ENCODE results near the gene ZNF90.
"Not testable (repeated sequence)": the region's sequence is repeated elsewhere in the genome, so short reads cannot be mapped to it uniquely, and the experiment has no call there.

ZNF90 gene

DNA sequence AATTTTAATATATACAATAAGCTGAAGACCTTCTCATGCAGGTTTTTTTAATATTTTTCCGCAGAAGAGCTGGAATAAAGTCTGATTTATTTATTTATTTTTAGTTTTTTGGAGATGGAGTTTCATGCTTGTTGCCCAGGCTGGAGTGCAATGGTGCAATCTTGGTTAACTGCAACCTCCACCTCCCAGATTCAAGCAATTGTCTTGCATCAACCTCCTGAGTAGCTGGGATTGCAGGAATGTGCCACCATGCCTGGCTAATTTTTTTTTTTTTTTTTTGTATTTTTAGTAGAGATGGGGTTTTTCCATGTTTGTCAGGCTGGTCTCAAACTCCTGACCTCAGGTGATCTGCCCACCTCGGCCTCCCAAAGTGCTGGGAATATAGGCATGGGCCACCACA, 55.1 kb downstream of the ZNF90 start:
- H3K4me1 ChIP-seq (ENCODE audit: insufficient read depth, low read length); H3K36me3 ChIP-seq (ENCODE audit: insufficient read depth, low read length); H3K27me3 ChIP-seq (ENCODE audit: insufficient read depth, low read length); H3K4me3 ChIP-seq (ENCODE audit: low read length); H2AFZ ChIP-seq (ENCODE audit: low read depth, low read length): not testable (repeated sequence)
- H3K9me3 ChIP-seq (ENCODE audit: low read length): peaks cover 16% of the 10 kb centered on the region

DNA sequence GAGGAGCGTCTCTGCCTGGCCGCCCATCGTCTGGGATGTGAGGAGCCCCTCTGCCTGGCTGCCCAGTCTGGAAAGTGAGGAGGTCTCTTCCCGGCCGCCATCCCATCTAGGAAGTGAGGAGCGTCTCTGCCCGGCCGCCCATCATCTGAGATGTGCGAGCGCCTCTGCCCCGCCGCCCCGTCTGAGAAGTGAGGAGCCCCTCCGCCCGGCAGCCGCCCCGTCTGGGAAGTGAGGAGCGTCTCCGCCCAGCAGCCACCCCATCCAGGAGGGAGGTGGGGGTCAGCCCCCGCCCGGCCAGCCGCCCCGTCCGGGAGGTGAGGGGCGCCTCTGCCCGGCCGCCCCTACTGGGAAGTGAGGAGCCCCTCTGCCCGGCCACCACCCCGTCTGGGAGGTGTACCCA, 59.9 kb downstream of the ZNF90 start:
- not testable (repeated sequence) for H3K27me3 ChIP-seq (ENCODE audit: insufficient read depth, low read length); H3K4me1 ChIP-seq (ENCODE audit: insufficient read depth, low read length); H3K4me3 ChIP-seq (ENCODE audit: low read length); H3K9me3 ChIP-seq (ENCODE audit: low read length); H3K36me3 ChIP-seq (ENCODE audit: insufficient read depth, low read length); H2AFZ ChIP-seq (ENCODE audit: low read depth, low read length)

DNA sequence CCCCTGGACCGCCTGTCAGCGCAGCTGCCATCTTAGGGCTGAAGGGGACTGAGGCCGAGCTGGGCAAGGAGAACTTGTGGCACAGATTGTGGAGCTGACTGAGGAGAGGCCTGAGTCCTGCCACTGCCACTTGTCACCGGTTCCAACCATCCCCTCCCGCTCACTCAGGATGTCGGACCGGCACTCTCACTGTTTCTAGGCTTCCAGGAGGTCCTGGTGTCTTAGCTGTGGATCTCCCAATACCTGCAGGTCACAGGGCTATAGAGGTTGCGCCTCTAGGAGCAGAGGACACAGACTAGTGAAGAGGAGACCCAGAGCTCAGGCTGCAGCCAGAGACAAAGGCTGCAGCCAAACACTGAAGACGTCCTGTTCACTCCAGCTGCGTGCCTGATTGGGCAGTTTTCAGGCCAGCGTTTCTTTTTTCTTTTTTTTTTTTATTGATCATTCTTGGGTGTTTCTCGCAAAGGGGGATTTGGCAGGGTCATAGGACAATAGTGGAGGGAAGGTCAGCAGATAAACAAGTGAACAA, 73.9 kb downstream of the ZNF90 start:
- H3K27me3 ChIP-seq (ENCODE audit: insufficient read depth, low read length): no peaks in the 10 kb centered on the region
- H3K4me3 ChIP-seq (ENCODE audit: low read length): no peak overlapping the region
- peaks cover 4% of the 10 kb centered on the region for H3K4me1 ChIP-seq (ENCODE audit: insufficient read depth, low read length)
- no peaks in the 10 kb centered on the region for H3K36me3 ChIP-seq (ENCODE audit: insufficient read depth, low read length)
- H3K9me3 ChIP-seq (ENCODE audit: low read length): peaks cover 2% of the 10 kb centered on the region
- peak overlapping the region; percentile 2 for H2AFZ ChIP-seq (ENCODE audit: low read depth, low read length)

DNA sequence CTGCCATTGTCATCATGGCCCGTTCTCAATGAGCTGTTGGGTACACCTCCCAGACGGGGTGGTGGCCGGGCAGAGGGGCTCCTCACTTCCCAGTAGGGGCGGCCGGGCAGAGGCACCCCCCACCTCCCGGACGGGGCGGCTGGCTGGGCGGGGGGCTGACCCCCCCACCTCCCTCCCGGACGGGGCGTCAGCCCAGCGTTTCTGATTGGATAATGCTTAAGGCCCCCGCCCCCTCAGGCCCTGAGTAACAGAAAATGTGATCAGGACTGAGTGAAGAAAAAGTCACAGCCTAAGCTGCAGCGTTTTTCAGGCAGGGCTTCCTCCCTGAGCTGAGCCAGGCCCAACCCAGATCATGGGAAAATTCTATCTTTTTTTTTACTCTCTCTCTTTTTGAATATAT, 74.7 kb downstream of the ZNF90 start:
- H2AFZ ChIP-seq (ENCODE audit: low read depth, low read length); H3K9me3 ChIP-seq (ENCODE audit: low read length); H3K27me3 ChIP-seq (ENCODE audit: insufficient read depth, low read length); H3K36me3 ChIP-seq (ENCODE audit: insufficient read depth, low read length); H3K4me1 ChIP-seq (ENCODE audit: insufficient read depth, low read length): not testable (repeated sequence)
- peak overlapping the region; percentile 13 for H3K4me3 ChIP-seq (ENCODE audit: low read length)

DNA sequence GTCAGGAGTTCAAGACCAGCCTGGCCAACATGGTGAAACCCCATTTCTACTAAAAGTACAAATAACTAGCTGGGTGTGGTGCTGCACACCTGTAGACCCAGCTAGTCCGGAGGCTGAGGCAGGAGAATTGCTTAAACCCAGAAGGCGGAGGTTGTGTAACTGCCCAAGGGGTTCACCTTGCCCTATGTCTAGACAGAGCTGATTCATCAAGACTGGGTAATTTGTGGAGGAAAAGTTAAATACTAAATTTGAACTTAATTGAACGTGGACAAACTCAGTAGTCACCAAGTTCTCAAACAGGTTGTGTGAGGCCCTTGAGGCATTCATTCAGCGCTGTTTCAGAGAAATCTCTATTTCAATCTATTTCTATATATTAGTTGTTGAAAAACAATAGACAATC, 75.5 kb downstream of the ZNF90 start:
- Histone ChIP-seq H3K4me3 (ENCODE audit: low read length) (no peak overlapping the region), H3K27me3 (ENCODE audit: insufficient read depth, low read length) (no peaks in the 10 kb centered on the region), H2AFZ (ENCODE audit: low read depth, low read length) (no peak overlapping the region), H3K4me1 (ENCODE audit: insufficient read depth, low read length) (peaks cover 4% of the 10 kb centered on the region), H3K36me3 (ENCODE audit: insufficient read depth, low read length) (no peaks in the 10 kb centered on the region), H3K9me3 (ENCODE audit: low read length) (peaks cover 2% of the 10 kb centered on the region)

DNA sequence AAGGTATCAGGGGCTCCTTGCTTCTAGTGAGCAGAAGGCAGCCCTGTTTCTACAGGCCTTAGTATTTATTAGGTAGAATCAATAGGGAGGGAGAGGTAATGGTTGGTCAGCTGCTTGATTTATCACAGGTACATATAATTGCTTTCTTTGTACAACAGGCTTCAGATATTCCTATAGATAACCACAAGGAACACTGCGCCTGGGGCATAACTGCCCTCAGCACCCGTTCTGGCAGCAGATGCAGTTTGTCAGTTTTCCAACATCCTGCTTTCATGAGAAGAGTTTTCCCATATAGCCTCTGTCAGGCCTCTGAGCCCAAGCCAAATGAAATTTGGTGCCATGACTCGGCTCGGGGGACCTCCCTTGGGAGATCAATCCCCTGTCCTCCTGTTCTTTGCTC, 76.8 kb downstream of the ZNF90 start:
- Histone ChIP-seq H3K36me3 (ENCODE audit: insufficient read depth, low read length) (no peaks in the 10 kb centered on the region), H3K9me3 (ENCODE audit: low read length) (peaks cover 2% of the 10 kb centered on the region), H2AFZ (ENCODE audit: low read depth, low read length) (no peak overlapping the region), H3K4me1 (ENCODE audit: insufficient read depth, low read length) (peaks cover 4% of the 10 kb centered on the region), H3K27me3 (ENCODE audit: insufficient read depth, low read length) (no peaks in the 10 kb centered on the region), H3K4me3 (ENCODE audit: low read length) (no peak overlapping the region)

DNA sequence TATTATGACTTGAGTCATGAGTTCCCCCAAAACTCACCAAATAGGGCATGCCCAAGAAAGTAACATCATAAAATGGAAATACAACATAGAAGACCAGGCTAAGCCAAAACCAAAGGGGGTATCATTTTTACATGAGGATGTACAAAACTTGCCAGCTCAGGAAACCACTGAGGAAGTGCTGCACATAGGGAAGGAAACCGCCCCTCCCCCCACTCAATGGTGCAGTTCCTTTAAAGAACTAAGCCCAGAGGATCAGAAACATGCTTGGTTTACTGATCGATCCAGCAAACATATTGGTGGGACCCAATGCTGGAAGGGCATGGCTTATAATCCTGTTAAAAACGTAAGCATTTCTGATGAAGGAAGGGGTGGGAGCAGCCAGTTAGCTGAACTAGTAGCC, 85.0 kb downstream of the ZNF90 start:
- Histone ChIP-seq H3K4me3 (ENCODE audit: low read length) (no peak overlapping the region), H3K4me1 (ENCODE audit: insufficient read depth, low read length) (no peaks in the 10 kb centered on the region), H2AFZ (ENCODE audit: low read depth, low read length) (no peak overlapping the region), H3K9me3 (ENCODE audit: low read length) (no peaks in the 10 kb centered on the region), H3K27me3 (ENCODE audit: insufficient read depth, low read length) (no peaks in the 10 kb centered on the region), H3K36me3 (ENCODE audit: insufficient read depth, low read length) (no peaks in the 10 kb centered on the region)

DNA sequence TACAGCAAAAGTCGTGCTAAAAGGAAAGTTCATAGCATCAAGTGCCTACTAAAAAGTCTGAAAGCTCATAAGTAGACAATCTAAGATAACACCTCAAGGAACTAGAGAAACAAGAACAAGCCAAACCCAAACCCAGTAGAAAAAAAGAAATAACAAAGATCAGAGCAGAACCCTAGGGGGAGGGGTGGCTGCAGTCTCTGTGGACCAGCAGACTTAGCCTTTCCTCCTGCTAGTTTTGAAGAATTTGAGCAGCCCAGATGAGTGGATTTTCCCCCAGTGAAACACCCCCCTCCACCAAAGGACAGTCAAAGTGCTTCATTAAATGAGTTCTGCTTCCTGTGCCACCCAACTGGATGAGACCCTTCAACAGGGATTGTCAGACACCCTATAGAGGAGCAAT, 86.7 kb downstream of the ZNF90 start:
- H3K27me3 ChIP-seq (ENCODE audit: insufficient read depth, low read length): no peaks in the 10 kb centered on the region
- no peak overlapping the region for H3K4me3 ChIP-seq (ENCODE audit: low read length)
- H2AFZ ChIP-seq (ENCODE audit: low read depth, low read length): no peak overlapping the region
- H3K36me3 ChIP-seq (ENCODE audit: insufficient read depth, low read length): peaks cover 4% of the 10 kb centered on the region
- H3K4me1 ChIP-seq (ENCODE audit: insufficient read depth, low read length): no peaks in the 10 kb centered on the region
- H3K9me3 ChIP-seq (ENCODE audit: low read length): peaks cover 7% of the 10 kb centered on the region

DNA sequence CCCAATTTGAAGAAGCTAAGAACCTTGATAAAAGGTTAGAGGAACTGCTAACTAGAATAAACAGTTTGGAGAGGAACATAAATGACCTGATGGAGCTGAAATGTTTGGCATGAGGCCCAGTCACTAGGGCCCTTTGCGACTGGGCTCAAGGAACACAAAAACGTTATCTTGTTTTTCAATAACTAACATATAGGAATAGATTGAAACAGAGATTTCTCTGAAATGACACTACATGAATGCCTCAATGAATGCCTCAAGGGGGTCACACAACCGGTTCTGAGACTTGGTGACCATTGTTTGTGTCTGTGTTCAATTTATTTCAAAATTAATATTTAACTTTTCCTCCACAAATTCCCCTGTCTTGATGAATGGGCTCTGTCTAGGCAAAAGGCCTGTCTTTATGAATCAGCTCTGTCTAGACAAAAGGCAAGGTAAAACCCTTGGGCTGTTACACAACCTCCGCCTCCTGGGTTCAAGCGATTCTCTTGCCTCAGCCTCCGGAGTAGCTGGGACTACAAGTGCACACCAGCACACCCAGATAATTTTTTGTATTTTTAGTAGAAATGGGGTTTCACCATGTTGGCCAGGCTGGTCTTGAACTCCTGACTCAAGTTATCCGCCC, 88.3 kb downstream of the ZNF90 start:
- peaks cover 18% of the 10 kb centered on the region for H3K9me3 ChIP-seq (ENCODE audit: low read length)
- no peaks in the 10 kb centered on the region for H3K4me1 ChIP-seq (ENCODE audit: insufficient read depth, low read length)
- no peak overlapping the region for H3K4me3 ChIP-seq (ENCODE audit: low read length)
- H3K27me3 ChIP-seq (ENCODE audit: insufficient read depth, low read length): no peaks in the 10 kb centered on the region
- H3K36me3 ChIP-seq (ENCODE audit: insufficient read depth, low read length): peaks cover 14% of the 10 kb centered on the region
- no peak overlapping the region for H2AFZ ChIP-seq (ENCODE audit: low read depth, low read length)

DNA sequence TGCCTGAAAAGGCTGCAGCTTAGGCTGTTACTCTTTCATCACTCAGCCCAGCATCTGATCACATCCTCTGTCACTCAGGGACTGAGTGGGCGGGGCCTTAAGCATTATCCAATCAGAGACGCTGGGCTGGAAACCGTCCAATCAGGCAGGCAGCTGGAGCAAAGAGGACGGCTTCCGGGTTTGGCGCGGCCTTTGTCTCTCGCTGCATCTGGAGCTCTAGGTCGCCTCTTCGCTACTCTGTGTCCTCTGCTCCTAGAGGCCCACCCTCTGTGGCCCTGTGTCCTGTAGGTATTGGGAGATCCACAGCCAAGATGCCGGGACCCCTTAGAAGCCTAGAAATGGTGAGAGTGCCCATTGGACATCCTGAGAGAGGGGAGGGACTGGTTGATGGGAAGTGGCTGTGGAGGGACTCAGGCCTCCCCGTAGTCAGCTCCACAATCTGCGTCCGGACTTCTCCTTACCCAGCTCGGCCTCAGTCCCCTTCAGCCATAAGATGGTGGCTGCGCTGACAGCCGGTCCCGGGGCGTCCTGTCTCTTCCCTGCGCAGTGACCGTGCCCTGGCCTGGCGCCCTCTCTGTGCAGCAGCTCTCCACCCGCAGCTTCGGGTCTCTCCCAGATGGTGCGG, 89.3 kb downstream of the ZNF90 start, which contains the start of gene ZNF486:
ZNF486 (plus strand) TSS at position 195 of the 625 bp plus-strand sequence; CDS start at position 312, 117 bp downstream.
- H2AFZ ChIP-seq (ENCODE audit: low read depth, low read length): peak within 1 kb of the TSS; percentile 10
- no peaks in the 10 kb centered on the region for H3K27me3 ChIP-seq (ENCODE audit: insufficient read depth, low read length)
- peaks cover 27% of the 10 kb centered on the region for H3K9me3 ChIP-seq (ENCODE audit: low read length)
- H3K4me3 ChIP-seq (ENCODE audit: low read length): peak within 1 kb of the TSS; percentile 88
- H3K4me1 ChIP-seq (ENCODE audit: insufficient read depth, low read length): no peaks in the 10 kb centered on the region
- peaks cover 24% of the 10 kb centered on the region for H3K36me3 ChIP-seq (ENCODE audit: insufficient read depth, low read length)

DNA sequence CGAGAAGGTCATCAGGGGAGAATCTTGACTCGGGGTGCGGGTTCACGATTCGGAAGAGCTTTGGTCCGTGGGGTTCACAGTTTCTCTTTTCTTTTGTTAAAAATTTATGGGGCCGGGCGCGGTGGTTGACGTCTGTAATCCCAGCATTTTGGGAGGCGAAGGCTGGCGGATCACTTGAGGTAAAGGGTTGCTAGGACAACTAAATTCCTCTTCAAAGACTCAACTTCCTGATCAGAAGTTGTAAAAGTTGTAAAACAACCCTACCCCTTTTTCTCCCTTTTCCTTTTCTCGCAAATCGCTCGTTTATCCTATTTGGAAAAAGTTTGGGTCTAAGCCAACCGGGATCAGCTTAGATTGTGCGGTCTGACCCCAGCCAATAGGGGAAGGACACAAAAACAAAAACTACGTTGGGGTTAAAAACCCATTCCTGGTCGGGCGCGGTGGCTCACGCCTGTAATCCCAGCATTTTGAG, 89.9 kb downstream of the ZNF90 start:
- Histone ChIP-seq H3K4me3 (ENCODE audit: low read length) (peak overlapping the region; percentile 88), H3K9me3 (ENCODE audit: low read length) (peaks cover 31% of the 10 kb centered on the region), H3K36me3 (ENCODE audit: insufficient read depth, low read length) (peaks cover 29% of the 10 kb centered on the region), H3K27me3 (ENCODE audit: insufficient read depth, low read length) (no peaks in the 10 kb centered on the region), H3K4me1 (ENCODE audit: insufficient read depth, low read length) (no peaks in the 10 kb centered on the region), H2AFZ (ENCODE audit: low read depth, low read length) (peak overlapping the region; percentile 10)

All from neuron (in vitro differentiated cells).